Measurements from ENCODE around the gene KCNMA1.

KCNMA1 gene

DNA sequence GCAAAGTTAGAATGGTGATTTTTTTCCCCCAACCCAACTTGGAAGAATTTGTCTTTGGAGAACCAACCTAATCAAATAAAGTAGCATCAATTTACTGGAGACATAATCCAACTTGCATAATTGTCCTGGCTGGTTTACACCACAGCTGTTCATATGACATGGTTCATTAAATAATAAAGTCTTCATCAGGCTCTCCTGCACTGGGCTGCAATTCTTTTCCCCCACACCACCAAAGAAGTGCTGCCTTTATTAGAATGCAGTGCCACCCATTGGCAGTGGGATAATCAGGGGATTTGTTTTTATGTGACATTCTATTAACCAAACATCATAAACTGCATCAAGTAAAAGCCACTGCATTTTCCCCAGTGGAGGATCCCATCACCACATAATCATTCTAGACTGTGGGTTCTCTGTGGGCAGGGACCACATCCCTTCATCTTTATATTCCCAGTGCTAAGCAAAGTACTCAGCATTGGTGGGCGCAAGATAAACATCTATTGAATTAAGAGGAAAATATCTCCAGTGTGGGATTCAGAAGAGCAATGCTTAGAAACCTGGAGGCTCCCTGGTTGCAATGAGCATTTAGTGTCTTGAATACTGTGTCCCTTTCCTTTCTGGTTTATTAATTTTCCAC is 322.0 kb downstream of the KCNMA1 start:
- Histone ChIP-seq H3K4me3 (ENCODE audit: low read length) (no peak overlapping the region), H3K27me3 (ENCODE audit: insufficient read depth, low read length, poor library complexity) (no peaks in the 10 kb centered on the region), H2BK5ac (ENCODE audit: low read length) (no peak overlapping the region), H2BK15ac (replicated peaks; ENCODE audit: low read depth) (no peak overlapping the region), H3K4me2 (ENCODE audit: low read length) (no peak overlapping the region), H2AK5ac (ENCODE audit: low read length) (no peak overlapping the region), H3K4ac (ENCODE audit: low read depth, low read length) (no peak overlapping the region), H3K18ac (ENCODE audit: low read length) (no peak overlapping the region), H2BK120ac (ENCODE audit: low read depth, low read length) (no peak overlapping the region), H3K9ac (ENCODE audit: low read length) (no peak overlapping the region), H3K79me1 (ENCODE audit: low read length) (no peaks in the 10 kb centered on the region), H4K5ac (ENCODE audit: low read length) (no peak overlapping the region), H4K8ac (ENCODE audit: low read depth, low read length) (no peak overlapping the region), H3K23ac (ENCODE audit: low read length) (no peak overlapping the region), H3K27ac (ENCODE audit: low read depth, low read length) (no peak overlapping the region), H3K56ac (ENCODE audit: low read length) (no peak overlapping the region), H3K79me2 (ENCODE audit: control insufficient read depth, insufficient read depth, low read length) (no peaks in the 10 kb centered on the region), H3K36me3 (ENCODE audit: control insufficient read depth, insufficient read depth, low read length) (no peaks in the 10 kb centered on the region), H3K4me1 (ENCODE audit: control insufficient read depth, low read depth, low read length) (no peaks in the 10 kb centered on the region)
- no CpG with 5 or more reads among the region's 1 CpG for WGBS (ENCODE audit: extremely low coverage, insufficient coverage, low lambda C conversion rate)
- DNase-seq = no peak

DNA sequence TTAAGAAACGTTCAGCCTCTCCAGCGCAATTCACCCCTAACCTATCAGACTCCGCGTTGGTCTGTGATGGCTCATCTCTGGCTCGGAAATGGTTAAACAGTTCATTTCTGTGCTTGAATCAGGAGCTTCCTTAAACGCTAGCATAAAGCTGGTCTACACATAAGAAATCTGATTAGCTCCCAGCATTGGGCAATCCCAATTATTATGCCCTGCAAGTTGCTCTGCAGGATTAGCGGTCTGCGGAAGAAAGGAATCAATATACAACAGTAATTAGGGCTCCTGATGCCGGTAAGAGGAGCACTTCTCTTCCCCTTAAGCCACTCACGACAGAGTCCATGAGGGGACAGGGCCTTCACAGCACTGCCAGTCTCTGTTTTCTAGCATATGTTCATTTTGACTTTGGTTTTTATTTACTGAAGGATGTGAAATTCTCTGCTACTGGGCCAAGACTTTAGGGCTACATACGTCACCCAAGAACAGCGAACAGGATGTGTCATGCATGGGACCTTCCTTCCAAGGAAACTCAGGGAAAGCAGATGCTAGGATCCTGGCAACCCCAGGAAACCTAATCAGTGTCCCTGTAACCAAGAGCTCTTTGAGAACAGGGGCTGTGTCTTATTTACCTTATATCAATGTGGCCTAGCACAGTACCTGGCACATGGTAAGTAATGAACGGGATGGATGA is 324.4 kb downstream of the KCNMA1 start:
- Histone ChIP-seq H3K4me3 (ENCODE audit: low read length) (no peak overlapping the region), H3K4me1 (ENCODE audit: control insufficient read depth, low read depth, low read length) (no peaks in the 10 kb centered on the region), H3K56ac (ENCODE audit: low read length) (no peak overlapping the region), H4K5ac (ENCODE audit: low read length) (no peak overlapping the region), H3K18ac (ENCODE audit: low read length) (no peak overlapping the region), H3K23ac (ENCODE audit: low read length) (no peak overlapping the region), H2BK5ac (ENCODE audit: low read length) (no peak overlapping the region), H3K27ac (ENCODE audit: low read depth, low read length) (no peak overlapping the region), H2BK120ac (ENCODE audit: low read depth, low read length) (no peak overlapping the region), H3K9ac (ENCODE audit: low read length) (no peak overlapping the region), H2BK15ac (replicated peaks; ENCODE audit: low read depth) (no peak overlapping the region), H3K79me1 (ENCODE audit: low read length) (no peaks in the 10 kb centered on the region), H4K8ac (ENCODE audit: low read depth, low read length) (no peak overlapping the region), H3K36me3 (ENCODE audit: control insufficient read depth, insufficient read depth, low read length) (no peaks in the 10 kb centered on the region), H3K4me2 (ENCODE audit: low read length) (no peak overlapping the region), H3K27me3 (ENCODE audit: insufficient read depth, low read length, poor library complexity) (no peaks in the 10 kb centered on the region), H3K4ac (ENCODE audit: low read depth, low read length) (no peak overlapping the region), H3K79me2 (ENCODE audit: control insufficient read depth, insufficient read depth, low read length) (no peaks in the 10 kb centered on the region), H2AK5ac (ENCODE audit: low read length) (no peak overlapping the region)
- no peak for DNase-seq
- WGBS (ENCODE audit: extremely low coverage, insufficient coverage, low lambda C conversion rate) = no CpG with 5 or more reads among the region's 13 CpGs

- Histone ChIP-seq H3K79me1 (ENCODE audit: low read length) (no peaks in the 10 kb centered on the region), H2AK5ac (ENCODE audit: low read length) (no peak overlapping the region), H3K18ac (ENCODE audit: low read length) (no peak overlapping the region), H2BK120ac (ENCODE audit: low read depth, low read length) (no peak overlapping the region), H4K8ac (ENCODE audit: low read depth, low read length) (no peak overlapping the region), H2BK5ac (ENCODE audit: low read length) (no peak overlapping the region), H3K4me3 (ENCODE audit: low read length) (no peak overlapping the region), H3K23ac (ENCODE audit: low read length) (no peak overlapping the region), H4K5ac (ENCODE audit: low read length) (no peak overlapping the region), H3K4ac (ENCODE audit: low read depth, low read length) (no peak overlapping the region), H3K27ac (ENCODE audit: low read depth, low read length) (no peak overlapping the region), H3K4me2 (ENCODE audit: low read length) (no peak overlapping the region), H3K36me3 (ENCODE audit: control insufficient read depth, insufficient read depth, low read length) (no peaks in the 10 kb centered on the region), H2BK15ac (replicated peaks; ENCODE audit: low read depth) (no peak overlapping the region), H3K56ac (ENCODE audit: low read length) (no peak overlapping the region), H3K4me1 (ENCODE audit: control insufficient read depth, low read depth, low read length) (no peaks in the 10 kb centered on the region), H3K9ac (ENCODE audit: low read length) (no peak overlapping the region), H3K79me2 (ENCODE audit: control insufficient read depth, insufficient read depth, low read length) (no peaks in the 10 kb centered on the region), H3K27me3 (ENCODE audit: insufficient read depth, low read length, poor library complexity) (no peaks in the 10 kb centered on the region)
- DNase-seq = peak; percentile 82
- no CpG with 5 or more reads among the region's 2 CpGs for WGBS (ENCODE audit: extremely low coverage, insufficient coverage, low lambda C conversion rate)
These were observed 326.4 kb downstream of the KCNMA1 start for GRCh38 chr10:77311186-77311585.

DNA sequence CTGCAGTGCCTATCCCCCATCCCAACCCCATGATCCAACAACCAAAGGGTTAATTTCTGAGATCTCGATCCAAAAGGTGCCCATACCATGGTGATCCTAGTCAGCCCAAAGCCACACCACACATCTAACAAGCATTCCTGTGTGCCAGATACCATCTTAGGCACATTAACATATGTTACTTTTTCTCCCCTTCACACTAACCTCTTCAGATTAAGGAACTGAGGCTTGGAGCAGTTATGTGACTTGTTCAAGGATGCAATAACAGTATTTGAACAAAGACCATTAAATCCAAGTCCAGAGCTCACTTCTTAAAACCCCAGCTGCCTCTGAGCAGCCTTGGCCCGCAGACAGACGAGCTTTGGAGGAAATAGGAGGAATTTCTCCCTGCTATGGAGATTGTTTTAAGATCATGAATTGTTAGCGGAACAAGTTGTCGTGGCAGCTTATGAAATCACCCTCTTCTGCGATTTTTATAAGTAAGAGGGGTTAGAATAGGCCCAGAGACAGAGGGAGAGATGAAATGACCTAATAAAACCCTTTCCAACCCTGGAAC is 327.2 kb downstream of the KCNMA1 start:
- no peak overlapping the region for H3K4ac ChIP-seq (ENCODE audit: low read depth, low read length)
- no peak overlapping the region for H4K8ac ChIP-seq (ENCODE audit: low read depth, low read length)
- H2BK5ac ChIP-seq (ENCODE audit: low read length) = no peak overlapping the region
- no peak overlapping the region for H3K27ac ChIP-seq (ENCODE audit: low read depth, low read length)
- H2BK15ac ChIP-seq (replicated peaks; ENCODE audit: low read depth) = no peak overlapping the region
- no peak overlapping the region for H3K23ac ChIP-seq (ENCODE audit: low read length)
- H3K79me2 ChIP-seq (ENCODE audit: control insufficient read depth, insufficient read depth, low read length) = no peaks in the 10 kb centered on the region
- H3K9ac ChIP-seq (ENCODE audit: low read length) = no peak overlapping the region
- H2BK120ac ChIP-seq (ENCODE audit: low read depth, low read length) = no peak overlapping the region
- no peaks in the 10 kb centered on the region for H3K36me3 ChIP-seq (ENCODE audit: control insufficient read depth, insufficient read depth, low read length)
- H2AK5ac ChIP-seq (ENCODE audit: low read length) = no peak overlapping the region
- H3K18ac ChIP-seq (ENCODE audit: low read length) = no peak overlapping the region
- H3K4me2 ChIP-seq (ENCODE audit: low read length) = no peak overlapping the region
- no peaks in the 10 kb centered on the region for H3K79me1 ChIP-seq (ENCODE audit: low read length)
- no peak overlapping the region for H3K56ac ChIP-seq (ENCODE audit: low read length)
- H3K27me3 ChIP-seq (ENCODE audit: insufficient read depth, low read length, poor library complexity) = no peaks in the 10 kb centered on the region
- no peak overlapping the region for H4K5ac ChIP-seq (ENCODE audit: low read length)
- no peak overlapping the region for H3K4me3 ChIP-seq (ENCODE audit: low read length)
- H3K4me1 ChIP-seq (ENCODE audit: control insufficient read depth, low read depth, low read length) = no peaks in the 10 kb centered on the region
- DNase-seq = peak; percentile 41
- WGBS (ENCODE audit: extremely low coverage, insufficient coverage, low lambda C conversion rate) = no CpG with 5 or more reads among the region's 6 CpGs

GRCh38 chr10:77309509-77309908 is 328.1 kb downstream of the KCNMA1 start:
- Histone ChIP-seq H2BK120ac (ENCODE audit: low read depth, low read length) (no peak overlapping the region), H2BK15ac (replicated peaks; ENCODE audit: low read depth) (no peak overlapping the region), H3K79me2 (ENCODE audit: control insufficient read depth, insufficient read depth, low read length) (no peaks in the 10 kb centered on the region), H3K27ac (ENCODE audit: low read depth, low read length) (no peak overlapping the region), H3K9ac (ENCODE audit: low read length) (no peak overlapping the region), H3K4me1 (ENCODE audit: control insufficient read depth, low read depth, low read length) (no peaks in the 10 kb centered on the region), H3K4me3 (ENCODE audit: low read length) (no peak overlapping the region), H3K36me3 (ENCODE audit: control insufficient read depth, insufficient read depth, low read length) (no peaks in the 10 kb centered on the region), H3K4ac (ENCODE audit: low read depth, low read length) (no peak overlapping the region), H3K79me1 (ENCODE audit: low read length) (no peaks in the 10 kb centered on the region), H3K27me3 (ENCODE audit: insufficient read depth, low read length, poor library complexity) (no peaks in the 10 kb centered on the region), H2AK5ac (ENCODE audit: low read length) (no peak overlapping the region), H4K8ac (ENCODE audit: low read depth, low read length) (no peak overlapping the region), H4K5ac (ENCODE audit: low read length) (no peak overlapping the region), H2BK5ac (ENCODE audit: low read length) (no peak overlapping the region), H3K4me2 (ENCODE audit: low read length) (no peak overlapping the region), H3K23ac (ENCODE audit: low read length) (no peak overlapping the region), H3K56ac (ENCODE audit: low read length) (no peak overlapping the region), H3K18ac (ENCODE audit: low read length) (no peak overlapping the region)
- WGBS (ENCODE audit: extremely low coverage, insufficient coverage, low lambda C conversion rate) = no CpG with 5 or more reads among the region's 2 CpGs
- no peak for DNase-seq

Measured in mesendoderm (in vitro differentiated cells).